GM12874 (cell line): ENCODE results near the gene TIAM2.

Experiments used
- CTCF ChIP-seq: IDR thresholded peaks from 2 replicates; pipeline ENCODE4 v1.5.1; 2011; ENCODE audit warnings: low read depth, mild to moderate bottlenecking, control low read depth, low read length, moderate library complexity; ENCODE audit not compliant: insufficient read depth

Gene TIAM2

GRCh38 chr6:155268088-155268867 is 273.2 kb downstream of the TIAM2 start:
- peak; percentile 48; the same call in 1 of the 2 replicates for TF ChIP-seq CTCF

GRCh38 chr6:155269765-155270164 is 274.6 kb downstream of the TIAM2 start:
- TF ChIP-seq CTCF: no peak

GRCh38 chr6:155270561-155271091 is 275.5 kb downstream of the TIAM2 start:
- no peak for TF ChIP-seq CTCF

GRCh38 chr6:155271145-155271544 is 276.0 kb downstream of the TIAM2 start:
- TF ChIP-seq CTCF: no peak

- TF ChIP-seq CTCF: no peak
These were observed 277.5 kb downstream of the TIAM2 start for GRCh38 chr6:155272353-155273232.

- TF ChIP-seq CTCF: no peak
These were observed 278.3 kb downstream of the TIAM2 start for GRCh38 chr6:155273431-155273830.

- TF ChIP-seq CTCF: no peak
These were observed 279.0 kb downstream of the TIAM2 start for GRCh38 chr6:155274106-155274505.
